SU-DHL-6 (cell line): ENCODE measurements around the gene SOBP.

ENCODE experiments used
- EZH2phosphoT487 ChIP-seq: fragments of 200-600 bp; sonication (generic), shearing (Covaris generic); conservative IDR thresholded peaks from 2 replicates; pipeline ENCODE4 v1.6.1; 2018; ENCODE audit warnings: mild to moderate bottlenecking, antibody characterized with exemption, low read length, moderate library complexity, mixed read lengths
- TF ChIP-seq, protein P1 (sequence below): fragments of 200-600 bp; sonication (generic); IDR thresholded peaks from one replicate; pipeline ENCODE4 v1.5.1; 2017; ENCODE audit warnings: antibody characterized with exemption, mild to moderate bottlenecking, low read length, moderate library complexity; ENCODE audit not compliant: insufficient read depth, poor library complexity, severe bottlenecking

DNA sequence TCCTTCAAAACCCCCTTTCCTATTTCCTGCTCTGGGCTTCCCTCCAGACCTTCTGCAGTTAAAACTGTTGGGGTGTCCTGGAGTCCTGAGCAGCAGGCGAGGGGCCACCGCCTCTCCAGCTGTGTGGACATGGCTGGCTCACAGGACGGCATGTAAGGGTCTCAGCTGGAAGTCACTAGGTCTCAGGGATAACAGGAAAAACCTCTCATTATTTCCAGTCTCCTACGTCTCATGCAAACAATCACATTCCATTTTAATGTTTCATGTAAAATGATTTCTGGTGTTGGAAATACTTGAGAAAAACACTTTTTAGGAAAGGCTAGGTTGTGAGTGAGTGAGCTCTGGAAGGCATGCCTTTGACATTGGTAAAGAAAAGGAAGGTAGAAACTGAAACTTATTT, 175.5 kb downstream of the SOBP start:
- TF ChIP-seq, protein P1, sequence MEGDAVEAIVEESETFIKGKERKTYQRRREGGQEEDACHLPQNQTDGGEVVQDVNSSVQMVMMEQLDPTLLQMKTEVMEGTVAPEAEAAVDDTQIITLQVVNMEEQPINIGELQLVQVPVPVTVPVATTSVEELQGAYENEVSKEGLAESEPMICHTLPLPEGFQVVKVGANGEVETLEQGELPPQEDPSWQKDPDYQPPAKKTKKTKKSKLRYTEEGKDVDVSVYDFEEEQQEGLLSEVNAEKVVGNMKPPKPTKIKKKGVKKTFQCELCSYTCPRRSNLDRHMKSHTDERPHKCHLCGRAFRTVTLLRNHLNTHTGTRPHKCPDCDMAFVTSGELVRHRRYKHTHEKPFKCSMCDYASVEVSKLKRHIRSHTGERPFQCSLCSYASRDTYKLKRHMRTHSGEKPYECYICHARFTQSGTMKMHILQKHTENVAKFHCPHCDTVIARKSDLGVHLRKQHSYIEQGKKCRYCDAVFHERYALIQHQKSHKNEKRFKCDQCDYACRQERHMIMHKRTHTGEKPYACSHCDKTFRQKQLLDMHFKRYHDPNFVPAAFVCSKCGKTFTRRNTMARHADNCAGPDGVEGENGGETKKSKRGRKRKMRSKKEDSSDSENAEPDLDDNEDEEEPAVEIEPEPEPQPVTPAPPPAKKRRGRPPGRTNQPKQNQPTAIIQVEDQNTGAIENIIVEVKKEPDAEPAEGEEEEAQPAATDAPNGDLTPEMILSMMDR, result no peak
- TF ChIP-seq EZH2phosphoT487, result no peak
